K562 (cell line): ENCODE measurements around the gene PDHX.
A peak's percentile ranks its signal among the peaks of the same experiment; 100 is the strongest.
"Not testable (repeated sequence)": the region's sequence is repeated elsewhere in the genome, so short reads cannot be mapped to it uniquely, and the experiment has no call there.

Source experiments
- BRF1 ChIP-seq: IDR thresholded peaks from 3 replicates; pipeline ENCODE4 v1.6.1; 2011; ENCODE audit warnings: borderline replicate concordance, mild to moderate bottlenecking; ENCODE audit not compliant: insufficient read length; ENCODE audit errors: extremely low read depth
- CTCF ChIP-seq, 3 experiments: IDR thresholded peaks in 2 of 3; conservative IDR thresholded peaks in 1 of 3; 2 replicates each; pipeline ENCODE4 v1.5.1; 2011 to 2012; ENCODE audit warnings: low read length in 3 of 3, mild to moderate bottlenecking in 3 of 3, control low read depth in 2 of 3, improper control_type of control experiment in 1 of 3, inconsistent platforms in 1 of 3, low read depth in 1 of 3, mixed read lengths in 1 of 3, moderate library complexity in 1 of 3; ENCODE audit not compliant: insufficient read depth in 2 of 3
- ELF1 ChIP-seq: fragments of 200-800 bp; sonication (Bioruptor generic); IDR thresholded peaks from 2 replicates; pipeline ENCODE4 v1.6.1; 2016; ENCODE audit warnings: missing genetic modification characterization, missing compliant biosample characterization
- EP300 ChIP-seq: IDR thresholded peaks from 2 replicates; pipeline ENCODE4 v1.6.1; 2012; ENCODE audit warnings: low read length, improper control_type of control experiment
- IRF9 ChIP-seq: fragments of 450-650 bp; IDR thresholded peaks from 2 replicates; pipeline ENCODE4 v1.6.1; 2016; ENCODE audit warnings: missing biosample characterization, missing genetic modification characterization
- MAX ChIP-seq: sonication (generic); formaldehyde crosslinking; IDR thresholded peaks from 2 replicates; pipeline ENCODE4 v1.9.0; 2022; ENCODE audit warnings: mild to moderate bottlenecking, missing genetic modification reagents
- PCBP1 ChIP-seq: fragments of 200-400 bp; formaldehyde crosslinking; IDR thresholded peaks from 2 replicates; pipeline ENCODE4 v1.6.1; 2018; ENCODE audit warnings: mild to moderate bottlenecking, low read depth, low read length; ENCODE audit not compliant: poor library complexity, severe bottlenecking
- POLR2A ChIP-seq: fragments of 450-650 bp; conservative IDR thresholded peaks from 2 replicates; pipeline ENCODE4 v1.6.1; 2016
- RAD21 ChIP-seq, 2 experiments: fragments of 250-450 bp in 1 of 2; fragments of 450-650 bp in 1 of 2; sonication (Bioruptor Pico) in 1 of 2; formaldehyde crosslinking in 1 of 2; IDR thresholded peaks in 1 of 2; conservative IDR thresholded peaks in 1 of 2; 2 replicates each; pipeline versions ENCODE4 v1.4.0 to v1.8.0; 2020 to 2022; ENCODE audit warnings: mild to moderate bottlenecking in 2 of 2, moderate library complexity in 1 of 2
- RBM25 ChIP-seq: fragments of 200-400 bp; formaldehyde crosslinking; IDR thresholded peaks from 2 replicates; pipeline ENCODE4 v1.6.1; 2018; ENCODE audit warnings: low read length, low read depth, moderate library complexity; ENCODE audit not compliant: severe bottlenecking
- SIX5 ChIP-seq, 2 experiments: IDR thresholded peaks; 2 replicates each; pipeline ENCODE4 v1.6.1; 2011; ENCODE audit warnings: low read length in 2 of 2, borderline replicate concordance in 1 of 2, low read depth in 1 of 2, mild to moderate bottlenecking in 1 of 2, moderate library complexity in 1 of 2; ENCODE audit not compliant: insufficient read depth in 1 of 2
- SRSF1 ChIP-seq: fragments of 200-400 bp; formaldehyde crosslinking; IDR thresholded peaks from 2 replicates; pipeline ENCODE4 v1.6.1; 2017; ENCODE audit warnings: mild to moderate bottlenecking, low read depth, low read length, moderate library complexity

GRCh38 chr11:34896191-34896590, 20.2 kb upstream of the PDHX start:
- not testable (repeated sequence) for TF ChIP-seq SIX5 (IDR thresholded peaks at IDR 0.05; ENCODE audit: borderline replicate concordance in 1 of 2, insufficient read depth in 1 of 2, low read depth in 1 of 2, low read length in 2 of 2); MAX (CRISPR knock-in tag); BRF1; ELF1 (tag); EP300; CTCF (IDR thresholded peaks at IDR 0.05 in 2 of 3, conservative IDR thresholded peaks at IDR 0.05 in 1 of 3; ENCODE audit: insufficient read depth in 2 of 3, low read depth in 1 of 3, low read length in 3 of 3); POLR2A; SRSF1; RAD21 (CRISPR knock-in tag; conservative IDR thresholded peaks at IDR 0.05 in 1 of 2, IDR thresholded peaks at IDR 0.05 in 1 of 2); IRF9 (tag); PCBP1
- TF ChIP-seq RBM25, result peak; percentile 53
